BJ (cell line): ENCODE results near the gene MKRN2. TPM values are rescaled to one million over a fixed set of nuclear protein-coding genes. Genes with fewer than 3 reads are reported as not detected.
A peak's percentile ranks its signal among the peaks of the same experiment; 100 is the strongest.

Experiments used
- CTCF ChIA-PET: fragments of 350-600 bp; formaldehyde crosslinking; extraction: SDS; loops from one replicate; lab custom pipeline; 2021; ENCODE audit warnings: antibody characterized with exemption, inconsistent platforms; lab: Yijun Ruan, JAX
- POLR2A ChIA-PET: fragments of 300-600 bp; sonication (Branson Sonifier 250); formaldehyde crosslinking; extraction: SDS; loops from one replicate; lab custom pipeline; 2021; ENCODE audit warnings: antibody characterized with exemption; lab: Charles Lee
- DNase-seq: peaks from one replicate; pipeline ENCODE4 v3.0.0-alpha.2; 2011; ENCODE audit warnings: low read depth
- H3K27me3 ChIP-seq: 2 replicates; pipeline ENCODE4 v1.6.0; 2011; ENCODE audit warnings: low read length; ENCODE audit not compliant: control insufficient read depth, insufficient read depth
- H3K36me3 ChIP-seq: 2 replicates; pipeline ENCODE4 v1.5.1; 2011; ENCODE audit warnings: low read length; ENCODE audit not compliant: control insufficient read depth, insufficient read depth
- H3K4me3 ChIP-seq: 2 replicates; pipeline ENCODE4 v1.5.1; 2011; ENCODE audit warnings: low read depth, mild to moderate bottlenecking, control low read depth, low read length
- CTCF ChIP-seq: IDR thresholded peaks from 2 replicates; pipeline ENCODE4 v1.5.1; 2011; ENCODE audit warnings: low read depth, mild to moderate bottlenecking, control low read depth, inconsistent platforms, low read length, moderate library complexity; ENCODE audit not compliant: insufficient read depth
- polyA plus RNA-seq: library from polyadenylated mRNA; depleted of rRNA; stranded (reverse); fragments of >200 nt; gene quantifications from 2 replicates; pipeline ENCODE4 v1.2.3, GENCODE V29; 2011

Gene MKRN2
- polyA plus RNA-seq, 1 experiment, result 56.2 TPM

DNA sequence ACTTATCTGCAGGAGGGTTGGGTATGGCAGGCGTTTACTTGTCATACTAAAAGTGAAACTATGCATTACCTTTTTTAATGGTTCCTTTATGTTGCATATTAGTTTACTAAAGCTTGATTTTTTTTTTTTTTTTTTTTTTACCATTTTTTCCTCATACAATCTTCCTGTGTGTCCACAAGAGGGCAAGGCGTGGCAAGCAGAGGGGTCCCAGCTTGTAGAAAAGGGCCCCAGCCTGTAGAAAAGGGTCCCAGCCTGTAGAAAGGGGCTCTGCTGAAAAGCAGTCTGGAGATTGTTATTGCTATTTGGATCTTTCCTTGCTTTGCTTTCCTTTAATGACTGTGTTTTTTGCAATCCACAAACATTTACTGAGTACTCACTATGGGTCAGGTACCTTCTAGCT lies 21.9 kb downstream of the MKRN2 start:
- peak; percentile 27 for TF ChIP-seq CTCF
- peaks cover 34% of the 10 kb centered on the region for H3K36me3 ChIP-seq
- ChIA-PET POLR2A (no interaction called here), CTCF (no interaction called here)
- no peaks in the 10 kb centered on the region for H3K27me3 ChIP-seq
- no peak overlapping the region for H3K4me3 ChIP-seq
- no peak for DNase-seq

DNA sequence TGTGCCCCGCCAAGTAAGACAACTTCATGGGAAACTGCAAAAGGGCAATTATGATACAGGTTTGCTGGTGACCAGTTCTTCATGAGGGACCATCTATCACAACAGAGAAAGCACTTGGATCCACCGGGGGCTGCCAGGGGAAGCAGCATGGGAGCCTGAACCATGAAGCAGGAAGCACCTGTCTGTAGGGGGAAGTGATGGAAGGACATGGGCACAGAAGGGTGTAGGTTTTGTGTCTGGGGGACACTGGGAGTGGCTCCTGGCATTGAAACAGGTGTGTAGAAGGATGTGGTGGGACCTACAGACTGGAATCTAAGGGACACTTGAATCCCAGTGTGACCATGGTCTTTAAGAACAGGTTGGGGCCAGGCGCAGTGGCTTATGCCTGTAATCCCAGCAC lies 22.6 kb downstream of the MKRN2 start:
- no peak for DNase-seq
- TF ChIP-seq CTCF, result no peak
- POLR2A ChIA-PET, result no interaction called here
- CTCF ChIA-PET, result no interaction called here
- Histone ChIP-seq H3K27me3 (no peaks in the 10 kb centered on the region), H3K36me3 (peaks cover 33% of the 10 kb centered on the region), H3K4me3 (no peak overlapping the region)

GRCh38 chr3:12579905-12580304 lies 23.0 kb downstream of the MKRN2 start:
- CTCF ChIA-PET, result no interaction called here
- no peak for DNase-seq
- H3K36me3 ChIP-seq, result peaks cover 33% of the 10 kb centered on the region
- H3K4me3 ChIP-seq, result no peak overlapping the region
- POLR2A ChIA-PET, result no interaction called here
- no peaks in the 10 kb centered on the region for H3K27me3 ChIP-seq
- TF ChIP-seq CTCF, result no peak

- Histone ChIP-seq H3K36me3 (peaks cover 36% of the 10 kb centered on the region), H3K4me3 (no peak overlapping the region), H3K27me3 (no peaks in the 10 kb centered on the region)
- ChIA-PET POLR2A (no interaction called here), CTCF (no interaction called here)
- no peak for TF ChIP-seq CTCF
- no peak for DNase-seq
Measured at GRCh38 chr3:12582730-12583129, 25.8 kb downstream of the MKRN2 start.

GRCh38 chr3:12583280-12583679 lies 26.4 kb downstream of the MKRN2 start:
- Histone ChIP-seq H3K4me3 (no peak overlapping the region), H3K27me3 (no peaks in the 10 kb centered on the region), H3K36me3 (peaks cover 36% of the 10 kb centered on the region)
- ChIA-PET CTCF (interaction anchor here (0.9 kb wide), 1 partner anchor 65 kb away, joined by 3 read pairs; no protein-coding TSS in a partner anchor), POLR2A (no interaction called here)
- DNase-seq, result no peak
- TF ChIP-seq CTCF, result no peak
